ENCODE results near the gene NUP50.

- TF ChIP-seq CTCF (IDR thresholded peaks at IDR 0.05) (no peak), EP300 (IDR thresholded peaks at IDR 0.05) (no peak), POLR2A (IDR thresholded peaks at IDR 0.05) (no peak), POLR2AphosphoS5 (IDR thresholded peaks at IDR 0.05) (no peak)
Measured at GRCh38 chr22:45210174-45210573, 46.4 kb downstream of the NUP50 start.

Data from sigmoid colon (tissue), 4 donors.